ENCODE data around the gene PTPN6. TPM values are rescaled to one million over a fixed set of nuclear protein-coding genes. Genes with fewer than 3 reads are reported as not detected.
A peak's percentile ranks its signal among the peaks of the same experiment; 100 is the strongest.

The PTPN6 gene
- total and polyA plus RNA-seq, 2 of the 13 experiments (the other 11 are each of a cell fraction or from before 2014, with no cell fraction given): 10.5 to 10.6 TPM

GRCh38 chr12:6937481-6938352 is 13.4 kb upstream of the PTPN6 start (continued):
- TF ChIP-seq TIGD3 (CRISPR knock-in tag; IDR thresholded peaks at IDR 0.05; ENCODE audit: borderline replicate concordance) (no peak), STAT6 (CRISPR knock-in tag; IDR thresholded peaks at IDR 0.05; ENCODE audit: borderline replicate concordance) (peak; percentile 92; the same call in 1 of the 2 replicates), RBFOX2 (IDR thresholded peaks at IDR 0.05; ENCODE audit: low read depth, low read length) (peak; percentile 95), PBX3 (CRISPR knock-in tag; IDR thresholded peaks at IDR 0.05; ENCODE audit: borderline replicate concordance) (peak; percentile 74; the same call in 1 of the 2 replicates), ZNF652 (CRISPR knock-in tag; IDR thresholded peaks at IDR 0.05; ENCODE audit: borderline replicate concordance, low read depth) (peak; percentile 59; the same call in 1 of the 2 replicates), FIP1L1 (IDR thresholded peaks at IDR 0.05; ENCODE audit: borderline replicate concordance, insufficient read depth, low read depth, low read length) (0 out of 2 replicates have a peak, but pooled peaks have one; percentile 77), ZNF33B (CRISPR knock-in tag; IDR thresholded peaks at IDR 0.05) (peak; percentile 56; the same call in 1 of the 2 replicates), NCOA2 (CRISPR knock-in tag; IDR thresholded peaks at IDR 0.05) (no peak), ZNF501 (CRISPR knock-in tag; IDR thresholded peaks at IDR 0.05) (peak; percentile 75; the same call in 1 of the 2 replicates), ZBTB49 (CRISPR knock-in tag; IDR thresholded peaks at IDR 0.05; ENCODE audit: borderline replicate concordance) (no peak), ZNF484 (CRISPR knock-in tag; IDR thresholded peaks at IDR 0.05; ENCODE audit: borderline replicate concordance, low read depth) (0 out of 2 replicates have a peak, but pooled peaks have one; percentile 72), ZNF83 (CRISPR knock-in tag; IDR thresholded peaks at IDR 0.05; ENCODE audit: borderline replicate concordance) (0 out of 2 replicates have a peak, but pooled peaks have one; percentile 75), ARHGAP35 (CRISPR knock-in tag; IDR thresholded peaks at IDR 0.05; ENCODE audit: borderline replicate concordance) (peak; percentile 78; the same call in 1 of the 2 replicates), GLMP (CRISPR knock-in tag; IDR thresholded peaks at IDR 0.05; ENCODE audit: borderline replicate concordance) (no peak), ZNF276 (CRISPR knock-in tag; IDR thresholded peaks at IDR 0.05; ENCODE audit: low read depth) (0 out of 2 replicates have a peak, but pooled peaks have one; percentile 17)
